K562 (cell line): ENCODE data around the gene RBFA. TPM values are rescaled to one million over a fixed set of nuclear protein-coding genes. Genes with fewer than 3 reads are reported as not detected.

Experiments
- BRD4 ChIP-seq: fragments of 200-600 bp; sonication (generic); IDR thresholded peaks from 2 replicates; pipeline ENCODE4 v1.6.1; 2017; ENCODE audit warnings: inconsistent platforms
- CBX8 ChIP-seq: fragments of 200-600 bp; sonication (generic); IDR thresholded peaks from 2 replicates; pipeline ENCODE4 v1.6.1; 2012; ENCODE audit warnings: borderline replicate concordance, mixed run types, low read depth, mild to moderate bottlenecking, moderate library complexity, mixed read lengths, low read length, control low read depth, inconsistent platforms; ENCODE audit not compliant: poor library complexity, severe bottlenecking; ENCODE audit errors: extremely low read depth
- E2F1 ChIP-seq: sonication (generic); formaldehyde crosslinking; IDR thresholded peaks from 2 replicates; pipeline ENCODE4 v1.8.1; 2023; ENCODE audit warnings: mild to moderate bottlenecking, missing genetic modification reagents, moderate library complexity
- FOXM1 ChIP-seq, 2 experiments: fragments of 450-650 bp in 1 of 2; sonication (generic) in 1 of 2; formaldehyde crosslinking in 1 of 2; IDR thresholded peaks; 2 replicates each; pipeline versions ENCODE4 v1.6.1 to v1.9.0; 2017 to 2022; ENCODE audit warnings: low read depth in 2 of 2, mild to moderate bottlenecking in 2 of 2, missing genetic modification reagents in 1 of 2, moderate library complexity in 1 of 2
- HDAC1 ChIP-seq, 2 experiments: fragments of 450-650 bp; IDR thresholded peaks; 2 replicates each; pipeline ENCODE4 v1.6.1; 2016 to 2017; ENCODE audit warnings: inconsistent platforms in 1 of 2, mild to moderate bottlenecking in 1 of 2, moderate library complexity in 1 of 2
- HMGN3 ChIP-seq: IDR thresholded peaks from 2 replicates; pipeline ENCODE4 v1.6.1; 2011; ENCODE audit warnings: borderline replicate concordance, low read depth, mild to moderate bottlenecking, mixed read lengths, low read length; ENCODE audit not compliant: insufficient read length; ENCODE audit errors: extremely low read depth
- MYC ChIP-seq, 2 experiments: fragments of 250-450 bp in 1 of 2; sonication (Bioruptor Pico) in 1 of 2; IDR thresholded peaks; 2 replicates each; pipeline versions ENCODE4 v1.5.1 to v1.6.1; 2012 to 2021; ENCODE audit warnings: low read depth in 2 of 2, borderline replicate concordance in 1 of 2, improper control_type of control experiment in 1 of 2, low read length in 1 of 2, mild to moderate bottlenecking in 1 of 2, moderate library complexity in 1 of 2
- NCOA2 ChIP-seq, 2 experiments: fragments of 450-650 bp; IDR thresholded peaks; 2 replicates each; pipeline ENCODE4 v1.6.1; 2018; ENCODE audit warnings: mild to moderate bottlenecking in 2 of 2, moderate library complexity in 1 of 2; ENCODE audit not compliant: partially characterized antibody in 2 of 2
- NONO ChIP-seq, 2 experiments: fragments of 200-400 bp in 1 of 2; fragments of 450-650 bp in 1 of 2; formaldehyde crosslinking in 1 of 2; IDR thresholded peaks; 2 replicates each; pipeline ENCODE4 v1.6.1; 2017; ENCODE audit warnings: low read depth in 2 of 2, mild to moderate bottlenecking in 2 of 2, moderate library complexity in 2 of 2, low read length in 1 of 2
- NRF1 ChIP-seq, 2 experiments: fragments of 450-650 bp; IDR thresholded peaks in 1 of 2; conservative IDR thresholded peaks in 1 of 2; 2 replicates each; pipeline ENCODE4 v1.6.1; 2014; ENCODE audit warnings: mild to moderate bottlenecking in 2 of 2
- RBM14 ChIP-seq: fragments of 200-400 bp; formaldehyde crosslinking; IDR thresholded peaks from 2 replicates; pipeline ENCODE4 v1.6.1; 2018; ENCODE audit warnings: low read depth, mild to moderate bottlenecking, low read length, moderate library complexity, borderline replicate concordance; ENCODE audit not compliant: insufficient read depth
- RREB1 ChIP-seq: fragments of 250-450 bp; sonication (Bioruptor Pico); IDR thresholded peaks from 2 replicates; pipeline ENCODE4 v1.4.0; 2020
- TRIM24 ChIP-seq, 2 experiments: fragments of 450-650 bp; IDR thresholded peaks; 2 replicates each; pipeline ENCODE4 v1.6.1; 2016
- ZNF347 ChIP-seq: fragments of 450-650 bp; formaldehyde crosslinking; IDR thresholded peaks from 2 replicates; pipeline ENCODE4 v1.4.0; 2020; ENCODE audit warnings: low read depth, mild to moderate bottlenecking, moderate library complexity
- ZNF395 ChIP-seq: fragments of 200-800 bp; sonication (Bioruptor generic); IDR thresholded peaks from 2 replicates; pipeline ENCODE4 v1.6.1; 2017; ENCODE audit warnings: missing genetic modification characterization, missing compliant biosample characterization
- polyA plus RNA-seq, 8 experiments: library from polyadenylated mRNA; depleted of rRNA in 4 of 8; stranded (reverse) in 5 of 8; unstranded in 3 of 8; fragments of >200 nt; fragmentation: Nextera tagmentation in 2 of 8; fragmentation: Illumina TruSeq in 1 of 8; extraction: Ambion mirVana in 2 of 8; extraction: Trizol in 1 of 8; gene quantifications; 2 replicates each; pipeline versions ENCODE4 v1.2.1 to v1.2.3, GENCODE V29; 2011 to 2014; ENCODE audit warnings: inconsistent platforms in 1 of 8, missing spikeins in 1 of 8
- total RNA-seq, 7 experiments: library from RNA; depleted of rRNA in 6 of 7; stranded (reverse); fragments of >200 nt in 6 of 7; fragmentation: Illumina TruSeq in 2 of 7; extraction: Trizol in 2 of 7; gene quantifications; 2 replicates each; pipeline versions ENCODE4 v1.2.1 to v1.2.3, GENCODE V29; 2011 to 2021; ENCODE audit warnings: low replicate concordance in 1 of 7

RBFA gene
- total and polyA plus RNA-seq, 9 of the 15 experiments (the other 6 are each of a cell fraction or from before 2014, with no cell fraction given) = 3.4 to 41.9 (median 25.8) TPM

GRCh38 chr18:79988071-79988450, 46.2 kb upstream of the RBFA start (continued):
- TF ChIP-seq MYC (IDR thresholded peaks at IDR 0.05; ENCODE audit: low read depth, low read length) = peak; percentile 86; the same call in 1 of the 2 replicates
- TF ChIP-seq MYC (CRISPR knock-in tag; IDR thresholded peaks at IDR 0.05; ENCODE audit: borderline replicate concordance, low read depth) = no peak
- no peak for TF ChIP-seq ZNF395 (CRISPR knock-in tag)
- TF ChIP-seq HDAC1 (IDR thresholded peaks at IDR 0.05) = peak in 1 of 2 experiments; percentile 39; a peak in 1 of 4 replicates
- 0 out of 2 replicates have a peak, but pooled peaks have one; percentile 10 for TF ChIP-seq RREB1 (CRISPR knock-in tag)
- peak in 1 of 2 experiments; percentile 36; a peak in 1 of 4 replicates for TF ChIP-seq NONO (IDR thresholded peaks at IDR 0.05; ENCODE audit: low read depth in 2 of 2, low read length in 1 of 2)
- peak; percentile 34 for TF ChIP-seq HMGN3
- no peak for TF ChIP-seq CBX8
- no peak for TF ChIP-seq NCOA2 (IDR thresholded peaks at IDR 0.05; ENCODE audit: partially characterized antibody in 2 of 2)
- TF ChIP-seq RBM14 = no peak
- no peak for TF ChIP-seq ZNF347 (CRISPR knock-in tag)
- no peak for TF ChIP-seq TRIM24 (IDR thresholded peaks at IDR 0.05)
- no peak for TF ChIP-seq NRF1 (conservative IDR thresholded peaks at IDR 0.05 in 1 of 2, IDR thresholded peaks at IDR 0.05 in 1 of 2)
- TF ChIP-seq FOXM1 (IDR thresholded peaks at IDR 0.05; ENCODE audit: low read depth) = no peak
- TF ChIP-seq FOXM1 (CRISPR knock-in tag; IDR thresholded peaks at IDR 0.05; ENCODE audit: low read depth) = 0 out of 2 replicates have a peak, but pooled peaks have one; percentile 61
- TF ChIP-seq E2F1 (CRISPR knock-in tag) = no peak
- TF ChIP-seq BRD4 = 0 out of 2 replicates have a peak, but pooled peaks have one; percentile 49
